Measurements from ENCODE around the gene PEX11A.

GRCh38 chr15:89675606-89676005, 14.9 kb downstream of the PEX11A start:
- TF ChIP-seq CTCF (conservative IDR thresholded peaks at IDR 0.05; ENCODE audit: low read length) (no peak), EZH2phosphoT487 (IDR thresholded peaks at IDR 0.05; ENCODE audit: borderline replicate concordance) (no peak)
